GM12878 (cell line): Measurements from ENCODE around the gene WDR41. TPM values are rescaled to one million over a fixed set of nuclear protein-coding genes. Genes with fewer than 3 reads are reported as not detected.

Source experiments
- ATAC-seq: fragments of 200-7000 bp; cut with Tn5 transposase; 3 replicates; pipeline ENCODE4 v1.9.1; 2020; ENCODE audit warnings: mild to moderate bottlenecking, moderate library complexity
- Bru-seq: library from RNA; stranded (reverse); fragments of 400-500 nt; gene quantifications from one replicate; lab custom pipeline; 2021; lab: Mats Ljungman, UMichigan
- BruChase-seq, 2 experiments: library from RNA; stranded (reverse); fragments of 400-500 nt; gene quantifications; one replicate each; lab custom pipeline; 2021; lab: Mats Ljungman, UMichigan
- BruUV-seq: library from RNA; stranded (reverse); fragments of 400-500 nt; replicated peaks from 2 replicates; lab custom pipeline; 2021; lab: Mats Ljungman, UMichigan
- CTCF ChIA-PET: fragments of 300-600 bp; sonication (Branson Sonifier 250); formaldehyde crosslinking; extraction: SDS; loops from one replicate; lab custom pipeline; 2021; ENCODE audit warnings: inconsistent platforms; lab: Yijun Ruan, JAX
- POLR2A ChIA-PET: fragments of 350-600 bp; formaldehyde crosslinking; extraction: SDS; loops from one replicate; lab custom pipeline; 2021; ENCODE audit warnings: inconsistent platforms; lab: Charles Lee
- RAD21 ChIA-PET: fragments of 300-600 bp; sonication (Branson Sonifier 250); formaldehyde crosslinking; loops from one replicate; lab custom pipeline; 2023; ENCODE audit warnings: antibody characterized with exemption; ENCODE audit not compliant: unreplicated experiment; lab: Charles Lee
- SMC1A ChIA-PET: fragments of 300-600 bp; sonication (Branson Sonifier 250); formaldehyde crosslinking; loops from one replicate; lab custom pipeline; 2023; ENCODE audit not compliant: unreplicated experiment, uncharacterized antibody; lab: Charles Lee
- DNase-seq: peaks from one replicate; pipeline ENCODE4 v3.0.0-alpha.2; 2011; ENCODE audit warnings: low read depth, low spot score
- FAIRE-seq: peaks from 3 replicates; lab custom pipeline; 2011; peaks lifted over from hg19 to GRCh38; lab: Jason Lieb, UNC
- H2AFZ ChIP-seq: 2 replicates; pipeline ENCODE4 v1.6.0; 2011; ENCODE audit warnings: low read depth, low read length, control low read depth; ENCODE audit not compliant: control insufficient read depth
- H3K27ac ChIP-seq: 2 replicates; pipeline ENCODE4 v1.5.1; 2011; ENCODE audit warnings: control low read depth; ENCODE audit not compliant: control insufficient read depth, insufficient read depth
- H3K27me3 ChIP-seq, 2 experiments: replicated peaks in 1 of 2; 2 replicates each; pipeline versions ENCODE4 v1.6.0 to v1.6.1; 2011; ENCODE audit warnings: low read length in 1 of 2; ENCODE audit not compliant: control insufficient read depth in 2 of 2, insufficient read depth in 2 of 2
- H3K36me3 ChIP-seq, 2 experiments: 2 replicates each; pipeline ENCODE4 v1.5.1; 2011; ENCODE audit warnings: low read length in 1 of 2; ENCODE audit not compliant: control insufficient read depth in 2 of 2, insufficient read depth in 2 of 2
- H3K4me1 ChIP-seq: 2 replicates; pipeline ENCODE4 v1.6.1; 2011; ENCODE audit warnings: mild to moderate bottlenecking, low read length, moderate library complexity, mixed read lengths; ENCODE audit not compliant: control insufficient read depth, insufficient read depth
- H3K4me2 ChIP-seq: 2 replicates; pipeline ENCODE4 v1.6.0; 2011; ENCODE audit warnings: control low read depth; ENCODE audit not compliant: control insufficient read depth, insufficient read depth
- H3K4me3 ChIP-seq: fragments of 200-600 bp; sonication (generic); 2 replicates; pipeline ENCODE4 v1.5.1; 2016
- H3K79me2 ChIP-seq: 2 replicates; pipeline ENCODE4 v1.6.0; 2011; ENCODE audit warnings: low read length; ENCODE audit not compliant: control insufficient read depth, insufficient read depth
- H3K9ac ChIP-seq: 2 replicates; pipeline ENCODE4 v1.8.0; 2011; ENCODE audit warnings: low read length, control low read depth, mixed read lengths; ENCODE audit not compliant: control insufficient read depth, insufficient read depth
- H3K9me3 ChIP-seq: replicated peaks from 3 replicates; pipeline ENCODE4 v1.5.1; 2011; ENCODE audit warnings: mild to moderate bottlenecking, low read length; ENCODE audit not compliant: control insufficient read depth, insufficient read depth
- H4K20me1 ChIP-seq: 2 replicates; pipeline ENCODE4 v1.6.0; 2011; ENCODE audit not compliant: control insufficient read depth, insufficient read depth
- ATF3 ChIP-seq: IDR thresholded peaks from 2 replicates; pipeline ENCODE4 v1.6.1; 2011; ENCODE audit warnings: low read depth, mild to moderate bottlenecking, low read length, moderate library complexity, borderline replicate concordance; ENCODE audit errors: extremely low read depth
- CREB1 ChIP-seq: IDR thresholded peaks from 2 replicates; pipeline ENCODE4 v1.6.1; 2012; ENCODE audit warnings: low read depth, mild to moderate bottlenecking, inconsistent platforms
- EGR1 ChIP-seq, 2 experiments: IDR thresholded peaks; 1 replicate in 1 of 2; 2 replicates in 1 of 2; pipeline ENCODE4 v1.6.1; 2011 to 2012; ENCODE audit warnings: low read depth in 2 of 2, low read length in 2 of 2, borderline replicate concordance in 1 of 2, mild to moderate bottlenecking in 1 of 2, moderate library complexity in 1 of 2
- FOXM1 ChIP-seq: IDR thresholded peaks from 2 replicates; pipeline ENCODE4 v1.6.1; 2012; ENCODE audit warnings: low read depth, mild to moderate bottlenecking, inconsistent platforms, low read length, moderate library complexity
- JUNB ChIP-seq: IDR thresholded peaks from 2 replicates; pipeline ENCODE4 v1.6.1; 2016; ENCODE audit warnings: antibody characterized with exemption, mild to moderate bottlenecking
- KDM1A ChIP-seq: fragments of 200-600 bp; sonication (generic); IDR thresholded peaks from 2 replicates; pipeline ENCODE4 v1.6.1; 2016; ENCODE audit warnings: borderline replicate concordance
- MEF2A ChIP-seq: IDR thresholded peaks from 2 replicates; pipeline ENCODE4 v1.6.1; 2011; ENCODE audit warnings: low read depth, mild to moderate bottlenecking, low read length, moderate library complexity; ENCODE audit not compliant: insufficient read depth
- NFYB ChIP-seq: IDR thresholded peaks from 2 replicates; pipeline ENCODE4 v1.6.1; 2011; ENCODE audit warnings: low read depth, mild to moderate bottlenecking, low read length, improper control_type of control experiment, moderate library complexity; ENCODE audit not compliant: insufficient read depth
- POU2F2 ChIP-seq: IDR thresholded peaks from 3 replicates; pipeline ENCODE4 v1.6.1; 2011; ENCODE audit warnings: low read depth, mild to moderate bottlenecking, low read length, borderline replicate concordance
- RAD21 ChIP-seq: IDR thresholded peaks from 2 replicates; pipeline ENCODE4 v1.6.1; 2011; ENCODE audit warnings: mild to moderate bottlenecking, low read depth, low read length, moderate library complexity; ENCODE audit not compliant: insufficient read depth
- RB1 ChIP-seq: fragments of 450-650 bp; formaldehyde crosslinking; IDR thresholded peaks from 2 replicates; pipeline ENCODE4 v1.6.1; 2017; ENCODE audit warnings: mild to moderate bottlenecking, borderline replicate concordance
- SMAD1 ChIP-seq: fragments of 450-650 bp; IDR thresholded peaks from 2 replicates; pipeline ENCODE4 v1.6.1; 2018; ENCODE audit warnings: mild to moderate bottlenecking, low read depth; ENCODE audit not compliant: partially characterized antibody
- SMAD5 ChIP-seq: IDR thresholded peaks from 2 replicates; pipeline ENCODE4 v1.6.1; 2016; ENCODE audit warnings: antibody characterized with exemption, low read depth
- SMARCA5 ChIP-seq: fragments of 450-650 bp; IDR thresholded peaks from 2 replicates; pipeline ENCODE4 v1.6.1; 2017; ENCODE audit warnings: mild to moderate bottlenecking
- STAT3 ChIP-seq: IDR thresholded peaks from 2 replicates; pipeline ENCODE4 v1.6.1; 2011; ENCODE audit warnings: low read depth, low read length, improper control_type of control experiment
- TARDBP ChIP-seq: IDR thresholded peaks from 2 replicates; pipeline ENCODE4 v1.6.1; 2016; ENCODE audit warnings: borderline replicate concordance
- YY1 ChIP-seq: IDR thresholded peaks from 2 replicates; pipeline ENCODE4 v1.6.1; 2011; ENCODE audit warnings: low read depth, mild to moderate bottlenecking, low read length
- ZBED1 ChIP-seq: IDR thresholded peaks from 2 replicates; pipeline ENCODE4 v1.6.1; 2016; ENCODE audit warnings: borderline replicate concordance
- ZSCAN29 ChIP-seq: fragments of 450-650 bp; IDR thresholded peaks from 2 replicates; pipeline ENCODE4 v1.6.1; 2017; ENCODE audit warnings: mild to moderate bottlenecking, moderate library complexity
- WGBS: methylation state at CpG from one replicate; pipeline ENCODE4 v1.1.6; 2016; ENCODE audit warnings: low lambda C conversion rate; ENCODE audit not compliant: insufficient replicate concordance, insufficient coverage; ENCODE audit errors: missing lambda C conversion rate; 5-methylcytosine and 5-hydroxymethylcytosine counted together
- in situ Hi-C: fragments of 300-500 bp; cut with MboI; formaldehyde crosslinking; loops from 9 replicates; pipeline ENCODE4 v1.14.3; 2018; ENCODE audit warnings: mixed read lengths
- intact Hi-C: fragments of 100-400 bp; cut with micrococcal nuclease; formaldehyde crosslinking; loops from one replicate; pipeline ENCODE4 v1.14.2; 2022; ENCODE audit not compliant: unreplicated experiment
- long read RNA-seq, 2 experiments: library from polyadenylated mRNA; unstranded; transcript quantifications; one replicate each; pipeline ENCODE4 v2.0.0, GENCODE V29; 2019 to 2020
- polyA minus RNA-seq, 3 experiments: library from RNA; depleted of rRNA, polyadenylated mRNA; stranded (reverse); fragments of >200 nt; gene quantifications; 2 replicates each; pipeline ENCODE4 v1.2.3, GENCODE V29; 2011
- polyA plus RNA-seq, 11 experiments: library from polyadenylated mRNA; depleted of rRNA in 4 of 11; unstranded in 6 of 11; stranded (reverse) in 5 of 11; fragments of >200 nt; fragmentation: Nextera tagmentation in 4 of 11; fragmentation: Illumina TruSeq in 1 of 11; extraction: Ambion mirVana in 4 of 11; extraction: Trizol in 1 of 11; gene quantifications; 1 replicate in 1 of 11; 2 replicates in 10 of 11; pipeline versions ENCODE4 v1.2.1 to v1.2.3, GENCODE V29; 2011 to 2016; ENCODE audit warnings: inconsistent platforms in 2 of 11, missing spikeins in 2 of 11, low read depth in 1 of 11
- total RNA-seq, 4 experiments: library from RNA; depleted of rRNA in 3 of 4; stranded (reverse); fragments of >200 nt in 3 of 4; fragmentation: Illumina TruSeq in 1 of 4; extraction: Trizol in 1 of 4; gene quantifications; 2 replicates each; pipeline versions ENCODE4 v1.2.1 to v1.2.3, GENCODE V29; 2013 to 2021

WDR41 gene
- total RNA-seq (2013; cell fraction: nucleolus; rRNA removed) = 157 and 170 TPM in 2 replicates
- total RNA-seq (2014; rRNA removed) = 86.0 and 94.8 TPM in 2 replicates
- 70.3 and 71.1 TPM in 2 replicates for total RNA-seq (2014; rRNA removed; fragmentation: Illumina TruSeq; extraction: Trizol)
- total RNA-seq (2021) = 67.5 and 74.0 TPM in 2 replicates
- polyA plus RNA-seq (2011; ENCODE audit: low read depth) = 71.2 TPM
- polyA plus RNA-seq (2011; rRNA removed) = 124 and 175 TPM in 2 replicates
- 66.5 and 87.5 TPM in 2 replicates for polyA plus RNA-seq (2011; cell fraction: cytosol; rRNA removed)
- polyA plus RNA-seq (2011; cell fraction: nucleus; rRNA removed) = 60.9 and 65.7 TPM in 2 replicates
- polyA plus RNA-seq (2012) = 55.6 and 56.1 TPM in 2 replicates
- 82.9 and 103 TPM in 2 replicates for polyA plus RNA-seq (2014; fragmentation: Illumina TruSeq; extraction: Trizol)
- polyA plus RNA-seq (2014; fragmentation: Nextera tagmentation; extraction: Ambion mirVana) = 10 to 100 TPM; 60.0 to 86.4 TPM
- 61.2 and 78.2 TPM in 2 replicates for polyA plus RNA-seq (2014; rRNA removed)
- 10 to 100 TPM; 89.4 to 97.6 TPM for polyA plus RNA-seq (2016; fragmentation: Nextera tagmentation; extraction: Ambion mirVana)
- 80.2 and 92.5 TPM in 2 replicates for polyA minus RNA-seq (2011; rRNA and poly(A)+ RNA removed)
- 37.4 and 44.0 TPM in 2 replicates for polyA minus RNA-seq (2011; cell fraction: cytosol; rRNA and poly(A)+ RNA removed)
- polyA minus RNA-seq (2011; cell fraction: nucleus; rRNA and poly(A)+ RNA removed) = 58.4 and 66.6 TPM in 2 replicates
- Bru-seq, nascent RNA = percentile 90 among the genes with signal in this experiment
- percentile 85 among the genes with signal in this experiment for BruChase-seq, experiment 1, labeled RNA remaining after a 6-hour chase
- percentile 89 among the genes with signal in this experiment for BruChase-seq, experiment 2, labeled RNA remaining after a 2-hour chase
- long read RNA-seq, experiment 1, transcript WDR41-201 (13 exons, 3,958 nt) = major isoform, 56 of 84 reads
- long read RNA-seq, experiment 1, partial matches to known transcripts = 14 of 84 reads
- long read RNA-seq, experiment 1, other reads (novel, unspliced or antisense) = 14 of 84 reads
- long read RNA-seq, experiment 2, transcript WDR41-201 (13 exons, 3,958 nt) = major isoform, 524 of 775 reads
- long read RNA-seq, experiment 2, partial matches to known transcripts = 122 of 775 reads
- long read RNA-seq, experiment 2, other reads (novel, unspliced or antisense) = 126 of 775 reads

- peak within 1 kb of the TSS; percentile 82 for H3K4me3 ChIP-seq
- in situ Hi-C loops = loop anchor here (10.0 kb wide), 1 partner anchor 347 kb away; no protein-coding TSS in a partner anchor
- TF ChIP-seq EGR1 (IDR thresholded peaks at IDR 0.05; ENCODE audit: borderline replicate concordance in 1 of 2, low read depth in 2 of 2, low read length in 2 of 2) = peak in 1 of 2 experiments; percentile 97; a peak in 2 of 3 replicates
- TF ChIP-seq ZBED1 = peak; percentile 60; the same call in 1 of the 2 replicates
- no peak for TF ChIP-seq JUNB
- peak; percentile 92 for TF ChIP-seq SMARCA5
- TF ChIP-seq SMAD5 = peak; percentile 52; the same call in 1 of the 2 replicates
- peak; percentile 20; the same call in 1 of the 2 replicates for TF ChIP-seq YY1
- no peak for TF ChIP-seq NFYB
- no peak for TF ChIP-seq STAT3
- TF ChIP-seq ZSCAN29 = 0 out of 2 replicates have a peak, but pooled peaks have one; percentile 60
- peak; percentile 55 for TF ChIP-seq CREB1
- TF ChIP-seq FOXM1 = no peak; the same call in 1 of the 2 replicates
- TF ChIP-seq MEF2A = 0 out of 2 replicates have a peak, but pooled peaks have one; percentile 51
- TF ChIP-seq TARDBP = no peak
- no peak for TF ChIP-seq KDM1A
- peak; percentile 53 for TF ChIP-seq RAD21
- peak; percentile 95 for TF ChIP-seq RB1
- peak; percentile 67; the same call in 2 of the 3 replicates for TF ChIP-seq POU2F2
- TF ChIP-seq ATF3 = no peak
- TF ChIP-seq SMAD1 = no peak
These were observed at the start of gene WDR41 for GRCh38 chr5:77491783-77492652. TSS of gene WDR41 (minus strand) at chr5:77492316. CDS start at chr5:77492220, 96 bp downstream.

More at GRCh38 chr5:77491783-77492652, at the start of gene WDR41:
- ChIA-PET SMC1A (interaction anchor here (0.7 to 3.0 kb wide), 28 partner anchors 10 to 809 kb away, joined by 3 to 14 read pairs (median 3); partner anchors contain the start of gene ZBED3), POLR2A (interaction anchor here (0.8 to 1.7 kb wide), 6 partner anchors 8 to 446 kb away, joined by 3 to 11 read pairs (median 4); no protein-coding TSS in a partner anchor), CTCF (interaction anchor here (0.6 to 3.6 kb wide), 28 partner anchors 8 to 803 kb away, joined by 3 to 35 read pairs (median 4); no protein-coding TSS in a partner anchor), RAD21 (interaction anchor here (0.5 to 2.8 kb wide), 35 partner anchors 9 to 803 kb away, joined by 3 to 17 read pairs (median 4); partner anchors contain the start of genes AGGF1 and AP3B1)
- Histone ChIP-seq H3K4me2 (peak within 1 kb of the TSS; percentile 69), H3K4me1 (peaks cover 4% of the 10 kb centered on the region), H3K79me2 (peaks cover 38% of the 10 kb centered on the region), H3K27ac (peak within 1 kb of the TSS; percentile 96), H3K27me3 (no peaks in the 10 kb centered on the region), H2AFZ (peak within 1 kb of the TSS; percentile 99), H3K36me3 (no peaks in the 10 kb centered on the region; a peak in 2 of 4 replicates), H3K9me3 (no peaks in the 10 kb centered on the region), H3K9ac (peak within 1 kb of the TSS; percentile 93), H4K20me1 (no peaks in the 10 kb centered on the region)
- BruUV-seq = no TSS peak
- FAIRE-seq (peak; percentile 52), DNase-seq (peak; percentile 85), ATAC-seq (peak; percentile 92)
- whole genome bisulfite sequencing = under 1% methylated on average over 89 of the region's 90 CpGs
- intact Hi-C loops = loop anchor here (2.0 to 10.0 kb wide), 5 partner anchors 113 to 617 kb away; partner anchors contain the start of gene ZBED3
